Endothelial cell of umbilical vein (primary cell): ENCODE measurements around the gene AP1B1.

Experiments used
- FOS ChIP-seq: IDR thresholded peaks from 2 replicates; pipeline ENCODE4 v1.6.1; 2011; ENCODE audit warnings: mild to moderate bottlenecking, low read length, moderate library complexity, borderline replicate concordance; ENCODE audit not compliant: insufficient read depth
- POLR2A ChIP-seq: IDR thresholded peaks from 2 replicates; pipeline ENCODE4 v1.6.1; 2012; ENCODE audit warnings: low read depth, mild to moderate bottlenecking, control low read depth, low read length
- POLR2AphosphoS5 ChIP-seq: IDR thresholded peaks from 2 replicates; pipeline ENCODE4 v1.6.1; 2012; ENCODE audit warnings: low read depth, mild to moderate bottlenecking, control low read depth, low read length, moderate library complexity; ENCODE audit not compliant: insufficient read depth
- TF ChIP-seq, protein P1 (sequence below), 2 donors: IDR thresholded peaks; 1 replicate in 1 of 2; 2 replicates in 1 of 2; pipeline ENCODE4 v1.5.1; 2011; ENCODE audit warnings: low read length in 2 of 2, mild to moderate bottlenecking in 2 of 2, moderate library complexity in 2 of 2, control low read depth in 1 of 2, inconsistent platforms in 1 of 2, low read depth in 1 of 2; ENCODE audit not compliant: insufficient read depth in 1 of 2; ENCODE audit errors: extremely low read depth in 1 of 2

DNA sequence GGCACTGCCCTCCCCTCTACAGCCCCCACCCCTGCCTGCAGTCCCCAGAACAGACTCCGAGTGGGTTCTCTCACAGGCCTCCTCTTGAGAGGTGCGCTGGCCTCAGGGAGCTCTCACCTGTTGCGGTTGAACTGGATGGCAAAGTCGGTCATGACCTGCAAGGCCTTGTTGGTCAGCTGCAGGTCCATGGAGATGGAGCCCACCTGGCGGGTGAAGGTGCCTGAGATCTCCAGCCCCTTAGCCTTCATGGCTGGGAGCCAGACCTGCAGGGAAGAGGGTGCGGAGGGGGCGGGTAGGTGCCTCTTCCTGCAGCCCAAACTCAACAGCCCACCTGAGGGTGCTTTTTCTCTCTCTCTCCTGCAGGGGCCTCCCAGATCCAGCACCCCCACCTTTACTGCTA, 54.2 kb downstream of the AP1B1 start:
- TF ChIP-seq POLR2A (no peak), FOS (no peak), POLR2AphosphoS5 (no peak)
- TF ChIP-seq, protein P1, sequence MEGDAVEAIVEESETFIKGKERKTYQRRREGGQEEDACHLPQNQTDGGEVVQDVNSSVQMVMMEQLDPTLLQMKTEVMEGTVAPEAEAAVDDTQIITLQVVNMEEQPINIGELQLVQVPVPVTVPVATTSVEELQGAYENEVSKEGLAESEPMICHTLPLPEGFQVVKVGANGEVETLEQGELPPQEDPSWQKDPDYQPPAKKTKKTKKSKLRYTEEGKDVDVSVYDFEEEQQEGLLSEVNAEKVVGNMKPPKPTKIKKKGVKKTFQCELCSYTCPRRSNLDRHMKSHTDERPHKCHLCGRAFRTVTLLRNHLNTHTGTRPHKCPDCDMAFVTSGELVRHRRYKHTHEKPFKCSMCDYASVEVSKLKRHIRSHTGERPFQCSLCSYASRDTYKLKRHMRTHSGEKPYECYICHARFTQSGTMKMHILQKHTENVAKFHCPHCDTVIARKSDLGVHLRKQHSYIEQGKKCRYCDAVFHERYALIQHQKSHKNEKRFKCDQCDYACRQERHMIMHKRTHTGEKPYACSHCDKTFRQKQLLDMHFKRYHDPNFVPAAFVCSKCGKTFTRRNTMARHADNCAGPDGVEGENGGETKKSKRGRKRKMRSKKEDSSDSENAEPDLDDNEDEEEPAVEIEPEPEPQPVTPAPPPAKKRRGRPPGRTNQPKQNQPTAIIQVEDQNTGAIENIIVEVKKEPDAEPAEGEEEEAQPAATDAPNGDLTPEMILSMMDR (IDR thresholded peaks at IDR 0.05; ENCODE audit: extremely low read depth in 1 of 2, insufficient read depth in 1 of 2, low read depth in 1 of 2, low read length in 2 of 2): no peak
